Stimulated activated CD8-positive, alpha-beta memory T cell treated with anti-CD3 and anti-CD28 coated beads, Interleukin-12 subunit alpha, Interleukin-12 subunit beta, amount 100 ng/mL, for 24 hours (primary cell): Measurements from ENCODE around the gene RANBP10.
"Not testable (repeated sequence)": the region's sequence is repeated elsewhere in the genome, so short reads cannot be mapped to it uniquely, and the experiment has no call there.

ENCODE experiments used
- DNase-seq: peaks from one replicate; pipeline ENCODE4 v3.0.0-alpha.2; 2020; ENCODE audit errors: extremely low read depth

The RANBP10 gene

GRCh38 chr16:67780847-67781564 lies 25.4 kb downstream of the RANBP10 start:
- DNase-seq = no peak

GRCh38 chr16:67779256-67780014 lies 26.9 kb downstream of the RANBP10 start:
- no peak for DNase-seq

- no peak for DNase-seq
Observed at GRCh38 chr16:67775273-67775672, 31.1 kb downstream of the RANBP10 start.

- DNase-seq = no peak
Observed at GRCh38 chr16:67774457-67774853, 31.9 kb downstream of the RANBP10 start.

- DNase-seq = no peak
Observed at GRCh38 chr16:67773569-67774456, 32.5 kb downstream of the RANBP10 start.

GRCh38 chr16:67773099-67773498 lies 33.3 kb downstream of the RANBP10 start:
- no peak for DNase-seq

GRCh38 chr16:67770346-67770991 lies 35.9 kb downstream of the RANBP10 start:
- DNase-seq = no peak

- no peak for DNase-seq
Observed at GRCh38 chr16:67767953-67768352, 38.4 kb downstream of the RANBP10 start.

GRCh38 chr16:67766291-67766690 lies 40.1 kb downstream of the RANBP10 start:
- no peak for DNase-seq

GRCh38 chr16:67764158-67764667 lies 42.1 kb downstream of the RANBP10 start:
- DNase-seq = no peak

- DNase-seq = no peak
Observed at GRCh38 chr16:67763066-67763465, 43.3 kb downstream of the RANBP10 start.

- no peak for DNase-seq
Observed at GRCh38 chr16:67762385-67762784, 44.0 kb downstream of the RANBP10 start.

GRCh38 chr16:67761924-67762323 lies 44.4 kb downstream of the RANBP10 start:
- DNase-seq = no peak

- no peak for DNase-seq
Observed at GRCh38 chr16:67760956-67761230, 45.5 kb downstream of the RANBP10 start.

- no peak for DNase-seq
Observed at GRCh38 chr16:67760206-67760955, 46.0 kb downstream of the RANBP10 start.

- no peak for DNase-seq
Observed at GRCh38 chr16:67758966-67759365, 47.4 kb downstream of the RANBP10 start.

- no peak for DNase-seq
Observed at GRCh38 chr16:67758006-67758405, 48.4 kb downstream of the RANBP10 start.

GRCh38 chr16:67752641-67753040 lies 53.7 kb downstream of the RANBP10 start:
- DNase-seq = no peak

GRCh38 chr16:67751331-67751730 lies 55.0 kb downstream of the RANBP10 start:
- DNase-seq = not testable (repeated sequence)

GRCh38 chr16:67750466-67750865 lies 55.9 kb downstream of the RANBP10 start:
- no peak for DNase-seq

GRCh38 chr16:67749436-67750078 lies 56.8 kb downstream of the RANBP10 start:
- DNase-seq = no peak
